Hippocampal formation (tissue), 2 donors: ENCODE data around the gene GDPD2.

Experiments used
- DNase-seq, 2 donors: peaks; one replicate each; lab custom pipeline; 2025; lab: John Stamatoyannopoulos, UW

Gene GDPD2

GRCh38 chrX:70476166-70476933 is 53.2 kb downstream of the GDPD2 start:
- DNase-seq: no peak

GRCh38 chrX:70476934-70477733 is 54.0 kb downstream of the GDPD2 start:
- DNase-seq: no peak

DNA sequence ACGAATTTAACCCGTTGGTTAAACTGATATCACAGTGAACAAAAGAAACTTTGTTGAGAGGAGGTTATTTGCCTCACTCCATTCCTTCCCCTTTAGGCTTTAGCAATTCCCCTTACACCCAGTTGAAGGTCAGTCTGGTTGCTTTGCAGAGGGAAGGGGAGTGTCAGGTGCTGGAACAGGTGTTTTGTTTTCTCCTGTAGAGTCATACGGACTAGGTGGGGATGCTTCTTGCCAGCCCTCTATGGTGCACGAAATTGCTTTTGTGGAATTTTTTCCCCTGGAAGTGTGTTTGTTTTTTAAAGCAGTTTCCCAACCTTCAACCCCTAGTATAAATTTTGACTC is 54.6 kb downstream of the GDPD2 start:
- no peak for DNase-seq

GRCh38 chrX:70478526-70479245 is 55.6 kb downstream of the GDPD2 start:
- DNase-seq: no peak

GRCh38 chrX:70479247-70479921 is 56.3 kb downstream of the GDPD2 start:
- no peak for DNase-seq

DNA sequence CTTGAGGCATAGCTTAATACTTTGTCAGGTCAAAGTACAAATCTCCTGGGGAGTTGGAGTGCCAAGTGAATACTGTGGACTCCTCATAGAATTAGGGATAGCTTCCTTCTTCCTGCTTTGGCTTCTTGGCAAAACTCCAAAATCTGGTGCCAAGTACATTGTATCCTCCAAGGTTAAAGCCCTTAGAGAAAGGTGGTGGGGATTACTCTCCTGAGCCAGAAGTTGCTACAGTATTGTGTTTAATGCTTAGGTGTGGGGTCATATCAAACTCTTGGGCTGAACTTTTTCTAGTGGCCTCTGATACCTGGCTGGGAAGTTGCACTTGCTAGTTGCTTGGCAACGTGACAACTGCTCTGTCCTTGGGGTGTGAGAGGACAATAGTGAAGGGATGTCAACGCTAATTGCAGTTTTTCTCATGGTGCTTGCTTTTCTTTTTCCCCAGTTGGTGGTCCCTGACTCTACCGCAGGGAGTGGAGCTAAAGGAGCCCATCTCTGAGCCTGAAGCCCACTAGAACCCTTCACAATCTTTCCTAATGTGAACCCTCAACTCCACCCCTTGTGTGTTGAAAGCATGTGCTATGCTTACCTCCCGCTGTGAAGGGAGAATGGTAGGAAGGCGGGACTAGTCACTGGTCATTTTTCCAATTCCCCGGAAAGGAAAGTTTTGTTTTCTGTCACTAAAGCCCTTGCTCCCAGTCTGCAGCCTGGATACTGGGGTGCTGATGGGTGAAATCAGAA is 57.0 kb downstream of the GDPD2 start:
- no peak for DNase-seq

GRCh38 chrX:70480660-70481018 is 57.5 kb downstream of the GDPD2 start:
- no peak for DNase-seq

GRCh38 chrX:70481471-70482270 is 58.6 kb downstream of the GDPD2 start:
- DNase-seq: no peak

DNA sequence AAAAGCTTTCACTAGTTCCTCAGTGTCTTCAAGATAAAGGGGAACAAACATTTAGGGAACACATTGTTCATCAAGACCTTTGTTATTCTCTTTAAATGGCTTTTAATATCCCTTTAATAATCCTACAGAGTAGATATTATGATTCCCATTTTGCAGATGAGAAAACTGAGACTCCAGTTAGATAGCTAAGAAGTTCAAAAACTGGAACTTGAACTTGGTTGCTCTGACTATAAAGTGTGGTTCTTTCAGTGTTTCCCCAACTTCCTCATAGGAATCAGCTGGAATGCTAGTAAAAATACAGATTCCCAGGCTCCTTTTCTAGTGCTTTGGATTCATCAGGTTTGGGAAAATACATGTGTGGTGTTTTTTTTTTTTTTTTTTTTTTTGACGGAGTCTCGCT is 59.2 kb downstream of the GDPD2 start:
- no peak for DNase-seq
